H9 (cell line): ENCODE data around the gene PLCB1. TPM values are rescaled to one million over a fixed set of nuclear protein-coding genes. Genes with fewer than 3 reads are reported as not detected.

Source experiments
- DNase-seq: peaks from one replicate; pipeline ENCODE4 v3.0.0-alpha.2; 2017
- H2AFZ ChIP-seq: one replicate; pipeline ENCODE4 v1.6.1; 2013; ENCODE audit warnings: mild to moderate bottlenecking, low read length, control low read depth, moderate library complexity
- H2AK5ac ChIP-seq: 2 replicates; pipeline ENCODE4 v1.6.1; 2013; ENCODE audit warnings: low read length, control low read depth, mixed read lengths; ENCODE audit not compliant: insufficient read length
- H2BK120ac ChIP-seq: one replicate; pipeline ENCODE4 v1.6.1; 2013; ENCODE audit warnings: low read depth, mild to moderate bottlenecking, low read length, control low read depth, inconsistent platforms; ENCODE audit not compliant: poor library complexity, severe bottlenecking
- H2BK12ac ChIP-seq: 2 replicates; pipeline ENCODE4 v1.6.1; 2013; ENCODE audit warnings: low read length, control low read depth, mixed read lengths, low read depth; ENCODE audit not compliant: insufficient read length
- H2BK15ac ChIP-seq: 2 replicates; pipeline ENCODE4 v1.6.1; 2013; ENCODE audit warnings: low read depth, low read length, control low read depth
- H2BK20ac ChIP-seq: one replicate; pipeline ENCODE4 v1.6.1; 2013; ENCODE audit warnings: low read depth, mild to moderate bottlenecking, low read length, control low read depth, inconsistent platforms; ENCODE audit not compliant: poor library complexity, severe bottlenecking
- H2BK5ac ChIP-seq: 2 replicates; pipeline ENCODE4 v1.6.1; 2013; ENCODE audit warnings: low read length, control low read depth, mixed read lengths; ENCODE audit not compliant: insufficient read length
- H3K14ac ChIP-seq: 2 replicates; pipeline ENCODE4 v1.6.1; 2013; ENCODE audit warnings: low read length, control low read depth; ENCODE audit not compliant: insufficient read depth
- H3K18ac ChIP-seq: 2 replicates; pipeline ENCODE4 v1.6.1; 2013; ENCODE audit warnings: low read depth, mild to moderate bottlenecking, mixed read lengths, low read length, control low read depth; ENCODE audit not compliant: insufficient read length
- H3K23ac ChIP-seq: 2 replicates; pipeline ENCODE4 v1.6.1; 2013; ENCODE audit warnings: low read length, control low read depth, mixed read lengths, low read depth; ENCODE audit not compliant: insufficient read length
- H3K23me2 ChIP-seq: 2 replicates; pipeline ENCODE4 v1.6.1; 2013; ENCODE audit warnings: low read depth, mild to moderate bottlenecking, mixed read lengths, low read length, control low read depth; ENCODE audit not compliant: insufficient read length, poor library complexity, severe bottlenecking
- H3K27ac ChIP-seq: 2 replicates; pipeline ENCODE4 v1.5.1; 2013; ENCODE audit warnings: low read length, control low read depth, mixed read lengths, low read depth; ENCODE audit not compliant: insufficient read length
- H3K27me3 ChIP-seq: 2 replicates; pipeline ENCODE4 v1.6.1; 2013; ENCODE audit warnings: low read length, control low read depth, inconsistent platforms; ENCODE audit not compliant: insufficient read depth
- H3K4ac ChIP-seq: 2 replicates; pipeline ENCODE4 v1.6.1; 2013; ENCODE audit warnings: low read depth, mild to moderate bottlenecking, control low read depth, inconsistent platforms, low read length, moderate library complexity
- H3K4me1 ChIP-seq: 2 replicates; pipeline ENCODE4 v1.6.1; 2013; ENCODE audit warnings: low read length, control low read depth, inconsistent platforms; ENCODE audit not compliant: insufficient read depth
- H3K4me2 ChIP-seq: 2 replicates; pipeline ENCODE4 v1.6.1; 2013; ENCODE audit warnings: low read length, control low read depth, mixed read lengths; ENCODE audit not compliant: insufficient read length, insufficient read depth
- H3K56ac ChIP-seq: 2 replicates; pipeline ENCODE4 v1.6.1; 2013; ENCODE audit warnings: low read depth, mild to moderate bottlenecking, mixed read lengths, low read length, control low read depth; ENCODE audit not compliant: insufficient read length
- H3K79me1 ChIP-seq: 2 replicates; pipeline ENCODE4 v1.6.1; 2013; ENCODE audit warnings: low read depth, mild to moderate bottlenecking, moderate library complexity, low read length, control low read depth, inconsistent platforms; ENCODE audit not compliant: insufficient read depth, poor library complexity, severe bottlenecking
- H3K79me2 ChIP-seq: 2 replicates; pipeline ENCODE4 v1.6.1; 2013; ENCODE audit warnings: low read length, control low read depth, inconsistent platforms; ENCODE audit not compliant: insufficient read depth
- H3K9ac ChIP-seq: 2 replicates; pipeline ENCODE4 v1.6.1; 2013; ENCODE audit warnings: low read length, control low read depth, mixed read lengths; ENCODE audit not compliant: insufficient read length; ENCODE audit errors: extremely low read depth
- H3K9me3 ChIP-seq: one replicate; pipeline ENCODE4 v1.6.1; 2013; ENCODE audit warnings: low read depth, low read length, inconsistent platforms; ENCODE audit not compliant: control insufficient read depth
- H3T11ph ChIP-seq: one replicate; pipeline ENCODE4 v1.6.1; 2013; ENCODE audit warnings: mild to moderate bottlenecking, low read length, control low read depth, inconsistent platforms
- H4K20me1 ChIP-seq: one replicate; pipeline ENCODE4 v1.6.1; 2013; ENCODE audit not compliant: control insufficient read depth, insufficient read length, insufficient read depth
- H4K5ac ChIP-seq: 2 replicates; pipeline ENCODE4 v1.6.1; 2013; ENCODE audit warnings: low read depth, mild to moderate bottlenecking, mixed read lengths, low read length, control low read depth; ENCODE audit not compliant: insufficient read length
- H4K8ac ChIP-seq: replicated peaks from 2 replicates; pipeline ENCODE4 v1.6.1; 2013; ENCODE audit warnings: low read length, control low read depth, mixed read lengths, low read depth; ENCODE audit not compliant: insufficient read length
- H4K91ac ChIP-seq: 2 replicates; pipeline ENCODE4 v1.6.1; 2013; ENCODE audit warnings: low read depth, mild to moderate bottlenecking, moderate library complexity, mixed read lengths, low read length, control low read depth; ENCODE audit not compliant: insufficient read length
- H3K27ac Mint-ChIP-seq, 3 experiments: 2 replicates in 2 of 3; 3 replicates in 1 of 3; pipeline ENCODE4 v1.8.0; 2020 to 2021; ENCODE audit warnings: mixed read lengths in 3 of 3, mild to moderate bottlenecking in 1 of 3, moderate library complexity in 1 of 3
- H3K27me3 Mint-ChIP-seq: 2 replicates; pipeline ENCODE4 v1.8.0; 2021; ENCODE audit warnings: low read depth, mild to moderate bottlenecking, moderate library complexity, mixed read lengths
- H3K36me3 Mint-ChIP-seq, 3 experiments: 2 replicates in 2 of 3; 3 replicates in 1 of 3; pipeline ENCODE4 v1.8.0; 2020 to 2021; ENCODE audit warnings: low read depth in 3 of 3, mixed read lengths in 3 of 3; ENCODE audit not compliant: insufficient read depth in 1 of 3
- H3K4me1 Mint-ChIP-seq, 2 experiments: 2 replicates each; pipeline ENCODE4 v1.8.0; 2020; ENCODE audit warnings: mixed read lengths in 2 of 2
- H3K4me3 Mint-ChIP-seq, 2 experiments: 2 replicates in 1 of 2; 3 replicates in 1 of 2; pipeline ENCODE4 v1.8.0; 2020 to 2021; ENCODE audit warnings: mild to moderate bottlenecking in 2 of 2, mixed read lengths in 2 of 2, moderate library complexity in 1 of 2
- H3K9me3 Mint-ChIP-seq, 2 experiments: 2 replicates in 1 of 2; 3 replicates in 1 of 2; pipeline ENCODE4 v1.8.0; 2020; ENCODE audit warnings: mild to moderate bottlenecking in 2 of 2, mixed read lengths in 2 of 2, moderate library complexity in 1 of 2
- WGBS: extraction: QIAGEN DNeasy Blood & Tissue Kit; methylation state at CpG from one replicate; pipeline ENCODE4 v1.1.7; 2013; ENCODE audit warnings: missing lambda C conversion rate, low lambda C conversion rate, mixed read lengths; ENCODE audit not compliant: insufficient read length; ENCODE audit errors: extremely low coverage; 5-methylcytosine and 5-hydroxymethylcytosine counted together
- total RNA-seq: library from RNA; stranded (reverse); gene quantifications from 2 replicates; pipeline ENCODE4 v1.2.1, GENCODE V29; 2021
- TF ChIP-seq, protein P1 (sequence below): fragments of 200-600 bp; sonication (generic); conservative IDR thresholded peaks from 3 replicates; pipeline ENCODE4 v1.8.0; 2021; ENCODE audit warnings: antibody characterized with exemption, mild to moderate bottlenecking

PLCB1 gene
- total RNA-seq, 1 experiment from 2014 or later: 11.5 TPM

DNA sequence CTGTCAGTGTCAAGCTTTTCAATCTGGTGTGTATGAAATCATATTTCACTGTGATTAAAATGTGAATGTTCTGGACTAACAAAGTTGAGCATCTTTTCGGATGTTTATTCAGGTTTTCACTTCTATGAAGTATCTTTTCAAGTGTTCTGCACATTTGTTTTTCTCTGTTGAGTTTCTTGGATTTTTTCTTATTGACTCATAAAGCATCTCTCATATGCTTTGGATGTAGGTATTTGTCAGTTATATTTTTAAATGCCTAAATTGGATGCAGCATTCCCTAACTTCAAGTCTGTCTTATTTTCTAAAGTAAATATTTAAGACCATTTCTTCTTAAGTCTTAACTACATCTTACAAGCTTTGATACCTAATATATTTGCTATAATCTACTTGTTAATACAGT is 398.0 kb downstream of the PLCB1 start:
- Histone ChIP-seq H4K5ac (no peak overlapping the region), H2BK12ac (no peak overlapping the region), H3K18ac (no peak overlapping the region), H4K20me1 (no peaks in the 10 kb centered on the region), H3K23me2 (no peaks in the 10 kb centered on the region), H2AK5ac (no peak overlapping the region), H2BK15ac (no peak overlapping the region), H2AFZ (no peak overlapping the region), H3K4me2 (no peak overlapping the region), H2BK120ac (no peak overlapping the region), H4K8ac (no peak overlapping the region), H3K79me1 (no peaks in the 10 kb centered on the region), H3K56ac (no peak overlapping the region), H3K27me3 (no peaks in the 10 kb centered on the region), H3K23ac (no peak overlapping the region), H2BK5ac (no peak overlapping the region), H3K14ac (no peak overlapping the region), H3K4me1 (no peaks in the 10 kb centered on the region), H3K4ac (no peak overlapping the region), H3K9ac (no peak overlapping the region), H2BK20ac (no peak overlapping the region), H4K91ac (no peak overlapping the region), H3K27ac (no peak overlapping the region), H3K79me2 (no peaks in the 10 kb centered on the region), H3T11ph (no peak overlapping the region), H3K9me3 (no peaks in the 10 kb centered on the region)
- TF ChIP-seq, protein P1, sequence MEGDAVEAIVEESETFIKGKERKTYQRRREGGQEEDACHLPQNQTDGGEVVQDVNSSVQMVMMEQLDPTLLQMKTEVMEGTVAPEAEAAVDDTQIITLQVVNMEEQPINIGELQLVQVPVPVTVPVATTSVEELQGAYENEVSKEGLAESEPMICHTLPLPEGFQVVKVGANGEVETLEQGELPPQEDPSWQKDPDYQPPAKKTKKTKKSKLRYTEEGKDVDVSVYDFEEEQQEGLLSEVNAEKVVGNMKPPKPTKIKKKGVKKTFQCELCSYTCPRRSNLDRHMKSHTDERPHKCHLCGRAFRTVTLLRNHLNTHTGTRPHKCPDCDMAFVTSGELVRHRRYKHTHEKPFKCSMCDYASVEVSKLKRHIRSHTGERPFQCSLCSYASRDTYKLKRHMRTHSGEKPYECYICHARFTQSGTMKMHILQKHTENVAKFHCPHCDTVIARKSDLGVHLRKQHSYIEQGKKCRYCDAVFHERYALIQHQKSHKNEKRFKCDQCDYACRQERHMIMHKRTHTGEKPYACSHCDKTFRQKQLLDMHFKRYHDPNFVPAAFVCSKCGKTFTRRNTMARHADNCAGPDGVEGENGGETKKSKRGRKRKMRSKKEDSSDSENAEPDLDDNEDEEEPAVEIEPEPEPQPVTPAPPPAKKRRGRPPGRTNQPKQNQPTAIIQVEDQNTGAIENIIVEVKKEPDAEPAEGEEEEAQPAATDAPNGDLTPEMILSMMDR: no peak
- no peaks in the 10 kb centered on the region for H3K27me3 Mint-ChIP-seq
- H3K27ac Mint-ChIP-seq: no peak overlapping the region
- H3K9me3 Mint-ChIP-seq: no peaks in the 10 kb centered on the region
- peaks cover 6 to 7% of the 10 kb centered on the region in 2 experiments for H3K4me1 Mint-ChIP-seq
- DNase-seq: no peak
- no peak overlapping the region for H3K4me3 Mint-ChIP-seq
- H3K36me3 Mint-ChIP-seq: no peaks in the 10 kb centered on the region
- no CpG with 5 or more reads among the region's 1 CpG for WGBS
